Spleen (tissue), 11 donors: ENCODE measurements around the gene KIF26B. TPM values are rescaled to one million over a fixed set of nuclear protein-coding genes. Genes with fewer than 3 reads are reported as not detected.

Experiments
- DNase-seq: peaks from one replicate; pipeline ENCODE4 v3.0.0-alpha.2; 2020
- H3K27ac ChIP-seq, 8 donors: fragments of 200-600 bp; sonication (generic) in 7 of 8; 1 replicate in 4 of 8; 2 replicates in 4 of 8; pipeline versions ENCODE4 v1.5.0 to v1.8.0; 2016 to 2021; ENCODE audit warnings: inconsistent platforms in 4 of 8, mild to moderate bottlenecking in 4 of 8, moderate library complexity in 1 of 8
- H3K27me3 ChIP-seq, 7 donors: fragments of 200-600 bp; sonication (generic) in 6 of 7; replicated peaks in 1 of 7; 1 replicate in 4 of 7; 2 replicates in 3 of 7; pipeline versions ENCODE4 v1.5.0 to v1.8.0; 2016 to 2021; ENCODE audit warnings: inconsistent platforms in 3 of 7, mild to moderate bottlenecking in 1 of 7
- H3K36me3 ChIP-seq, 6 donors: fragments of 200-600 bp; sonication (generic) in 5 of 6; 1 replicate in 4 of 6; 2 replicates in 2 of 6; pipeline versions ENCODE4 v1.5.0 to v1.8.0; 2016 to 2021; ENCODE audit warnings: inconsistent platforms in 2 of 6
- H3K4me1 ChIP-seq, 6 donors: fragments of 200-600 bp; sonication (generic) in 5 of 6; 1 replicate in 3 of 6; 2 replicates in 3 of 6; pipeline versions ENCODE4 v1.5.0 to v1.8.0; 2016 to 2021; ENCODE audit warnings: inconsistent platforms in 3 of 6
- H3K4me3 ChIP-seq, 8 donors: fragments of 200-600 bp; sonication (generic) in 7 of 8; 1 replicate in 4 of 8; 2 replicates in 4 of 8; pipeline versions ENCODE4 v1.5.0 to v1.8.0; 2016 to 2021; ENCODE audit warnings: inconsistent platforms in 4 of 8, mild to moderate bottlenecking in 4 of 8, moderate library complexity in 2 of 8
- H3K9me3 ChIP-seq, 8 donors: fragments of 200-600 bp; sonication (generic) in 7 of 8; 1 replicate in 4 of 8; 2 replicates in 4 of 8; pipeline versions ENCODE4 v1.5.0 to v1.8.0; 2016 to 2021; ENCODE audit warnings: inconsistent platforms in 4 of 8
- POLR2A ChIP-seq, 3 donors: fragments of 450-650 bp; IDR thresholded peaks; one replicate each; pipeline ENCODE4 v1.5.1; 2017; ENCODE audit warnings: antibody characterized with exemption in 3 of 3, mild to moderate bottlenecking in 1 of 3
- POLR2AphosphoS5 ChIP-seq, 3 donors: sonication (generic); formaldehyde crosslinking; IDR thresholded peaks; one replicate each; pipeline ENCODE4 v1.5.1; 2017; ENCODE audit warnings: antibody characterized with exemption in 3 of 3
- WGBS, 5 donors: extraction: QIAGEN DNeasy Blood & Tissue Kit in 3 of 5; methylation state at CpG; one replicate each; pipeline versions ENCODE4 v1.1.5 to v1.1.7; 2013 to 2018; 5-methylcytosine and 5-hydroxymethylcytosine counted together
- intact Hi-C: fragments of 100-400 bp; cut with DNase I; formaldehyde crosslinking; loops from one replicate; pipeline ENCODE4 v1.15.0; 2023; ENCODE audit warnings: low total_unique reads
- polyA plus RNA-seq, 3 donors: library from polyadenylated mRNA; stranded (reverse); fragments of 200-250 nt; gene quantifications; one replicate each; pipeline ENCODE4 v1.2.1, GENCODE V29; 2013
- total RNA-seq, 7 donors: library from RNA; depleted of rRNA in 3 of 7; stranded (reverse); fragments of >200 nt in 3 of 7; fragmentation: NEBNext Ultra II Directional in 4 of 7; extraction: Animal tissue kit (Norgen Biotek cat#: 25700) in 4 of 7; gene quantifications; one replicate each; pipeline versions ENCODE4 v1.1.0 to v1.2.1, GENCODE V29; 2016 to 2021
- TF ChIP-seq, protein P1 (sequence below), 11 experiments: fragments of 200-600 bp in 7 of 11; fragments of 450-650 bp in 4 of 11; sonication (generic) in 4 of 11; IDR thresholded peaks in 8 of 11; conservative IDR thresholded peaks in 3 of 11; 1 replicate in 7 of 11; 2 replicates in 4 of 11; pipeline versions ENCODE4 v1.4.0 to v1.8.0; 2016 to 2021; ENCODE audit warnings: antibody characterized with exemption in 11 of 11, inconsistent platforms in 4 of 11, mild to moderate bottlenecking in 1 of 11
- donor health status: healthy with polysubstance abuse.
- donor health status: DM: no; HTN: no; CAD: no; lungs with moderate emphysema.
- donor health status: DM: no; HTN: no; CAD: no.
- donor health status: Bipolar disorder and iron deficiency.
- donor health status: healthy.
- donor health status: DM: no; HTN: no; CAD: no.
- donor health status: DM: yes; HTN: yes; CAD: no.

KIF26B gene
- total and polyA plus RNA-seq, 10 donors = 0.07 to 4.5 (median 0.60) TPM; not detected in 1

DNA sequence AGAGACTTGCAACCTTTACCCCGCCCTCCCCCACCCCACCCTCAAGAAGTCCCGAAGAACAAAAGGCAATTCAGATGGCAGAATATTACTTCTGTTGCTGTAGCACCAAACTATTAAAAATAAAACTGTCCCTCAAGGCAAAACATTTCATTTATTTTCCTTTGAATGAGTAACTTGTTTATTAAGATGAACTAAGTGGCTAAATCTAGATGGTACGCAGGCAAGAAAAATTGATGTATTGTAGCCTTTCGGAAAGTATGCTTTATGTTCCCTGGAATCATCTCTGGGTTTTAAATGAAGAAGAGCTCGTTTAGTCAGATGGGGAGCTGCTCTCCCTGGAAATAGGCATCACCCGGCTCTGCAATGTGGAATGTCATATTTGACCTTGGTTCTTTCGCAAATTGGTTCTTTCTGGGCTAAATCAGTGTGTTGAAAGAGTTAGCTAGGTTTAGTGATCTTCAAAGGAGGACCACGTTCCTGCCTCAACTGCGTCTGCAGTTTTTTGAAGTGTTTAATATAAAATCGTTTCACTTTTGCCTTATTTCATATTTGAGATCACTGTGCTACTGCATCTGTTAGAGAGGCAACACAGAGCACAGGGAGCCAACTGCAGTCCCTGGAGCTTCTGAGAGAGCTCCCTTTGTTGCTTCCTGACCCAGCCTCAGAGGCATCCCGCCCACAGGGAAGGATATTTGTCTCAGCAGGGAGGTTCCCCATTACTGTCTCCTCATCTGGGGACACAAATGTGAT, 61.8 kb downstream of the KIF26B start:
- H3K36me3 ChIP-seq = no peaks in the 10 kb centered on the region
- H3K27me3 ChIP-seq = no peaks in the 10 kb centered on the region
- no peak overlapping the region for H3K4me3 ChIP-seq
- TF ChIP-seq, protein P1, sequence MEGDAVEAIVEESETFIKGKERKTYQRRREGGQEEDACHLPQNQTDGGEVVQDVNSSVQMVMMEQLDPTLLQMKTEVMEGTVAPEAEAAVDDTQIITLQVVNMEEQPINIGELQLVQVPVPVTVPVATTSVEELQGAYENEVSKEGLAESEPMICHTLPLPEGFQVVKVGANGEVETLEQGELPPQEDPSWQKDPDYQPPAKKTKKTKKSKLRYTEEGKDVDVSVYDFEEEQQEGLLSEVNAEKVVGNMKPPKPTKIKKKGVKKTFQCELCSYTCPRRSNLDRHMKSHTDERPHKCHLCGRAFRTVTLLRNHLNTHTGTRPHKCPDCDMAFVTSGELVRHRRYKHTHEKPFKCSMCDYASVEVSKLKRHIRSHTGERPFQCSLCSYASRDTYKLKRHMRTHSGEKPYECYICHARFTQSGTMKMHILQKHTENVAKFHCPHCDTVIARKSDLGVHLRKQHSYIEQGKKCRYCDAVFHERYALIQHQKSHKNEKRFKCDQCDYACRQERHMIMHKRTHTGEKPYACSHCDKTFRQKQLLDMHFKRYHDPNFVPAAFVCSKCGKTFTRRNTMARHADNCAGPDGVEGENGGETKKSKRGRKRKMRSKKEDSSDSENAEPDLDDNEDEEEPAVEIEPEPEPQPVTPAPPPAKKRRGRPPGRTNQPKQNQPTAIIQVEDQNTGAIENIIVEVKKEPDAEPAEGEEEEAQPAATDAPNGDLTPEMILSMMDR (IDR thresholded peaks at IDR 0.05 in 8 of 11, conservative IDR thresholded peaks at IDR 0.05 in 3 of 11) = no peak
- TF ChIP-seq POLR2A (IDR thresholded peaks at IDR 0.05) (no peak), POLR2AphosphoS5 (IDR thresholded peaks at IDR 0.05) (no peak)
- WGBS, 5 donors = 60 to 73% (median 66%) methylated on average over 11 of the region's 11 CpGs
- no peak overlapping the region for H3K27ac ChIP-seq
- no peaks in the 10 kb centered on the region for H3K9me3 ChIP-seq
- no peaks in the 10 kb centered on the region for H3K4me1 ChIP-seq
- intact Hi-C loops = no loop called here
- DNase-seq = no peak

DNA sequence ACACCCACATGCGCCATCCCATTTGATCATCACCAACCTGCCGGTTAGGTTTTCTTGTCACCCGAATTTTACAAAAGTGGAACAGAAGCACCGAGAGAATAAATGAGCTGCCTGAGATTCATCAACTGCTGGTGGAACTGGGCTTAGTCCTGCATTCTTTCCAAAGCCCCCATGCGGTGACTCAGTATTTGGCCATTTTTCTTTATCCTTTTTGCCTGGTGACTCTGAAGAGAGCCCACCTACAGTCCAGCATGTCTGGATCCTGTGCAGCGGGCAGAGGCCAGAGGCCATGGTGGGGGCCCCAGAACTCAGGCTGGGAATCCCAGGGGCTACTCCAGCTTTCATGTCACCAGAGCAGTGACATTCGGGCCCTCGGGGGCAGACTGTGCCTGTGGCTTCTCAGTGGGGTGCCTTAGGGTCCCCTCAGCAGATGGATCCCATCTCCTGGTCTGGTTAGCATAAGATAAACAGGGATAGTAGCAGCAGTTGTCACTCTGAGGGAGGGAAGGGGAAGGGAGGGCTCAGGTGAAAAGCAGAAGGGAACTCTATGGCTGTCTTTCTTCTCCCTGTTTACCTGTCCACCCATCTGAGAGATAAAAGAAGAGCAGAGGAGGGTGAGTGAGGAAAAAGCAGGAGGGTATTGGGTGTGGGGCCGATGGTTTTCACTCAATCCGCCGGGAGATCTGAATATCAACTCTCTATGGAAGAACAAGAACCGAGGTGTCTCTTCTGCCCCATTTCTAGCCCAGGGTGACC, 63.2 kb downstream of the KIF26B start:
- TF ChIP-seq POLR2AphosphoS5 (IDR thresholded peaks at IDR 0.05) = no peak
- TF ChIP-seq, protein P1 (IDR thresholded peaks at IDR 0.05 in 8 of 11, conservative IDR thresholded peaks at IDR 0.05 in 3 of 11) = no peak
- no peak for TF ChIP-seq POLR2A (IDR thresholded peaks at IDR 0.05)
- no peaks in the 10 kb centered on the region for H3K4me1 ChIP-seq
- H3K27ac ChIP-seq = no peak overlapping the region
- 89 to 97% (median 93%) methylated on average over 11 to 12 of the region's 12 CpGs for WGBS, 5 donors
- intact Hi-C loops = no loop called here
- H3K9me3 ChIP-seq = no peaks in the 10 kb centered on the region
- no peaks in the 10 kb centered on the region for H3K36me3 ChIP-seq
- H3K4me3 ChIP-seq = no peak overlapping the region
- DNase-seq = no peak
- no peaks in the 10 kb centered on the region for H3K27me3 ChIP-seq

DNA sequence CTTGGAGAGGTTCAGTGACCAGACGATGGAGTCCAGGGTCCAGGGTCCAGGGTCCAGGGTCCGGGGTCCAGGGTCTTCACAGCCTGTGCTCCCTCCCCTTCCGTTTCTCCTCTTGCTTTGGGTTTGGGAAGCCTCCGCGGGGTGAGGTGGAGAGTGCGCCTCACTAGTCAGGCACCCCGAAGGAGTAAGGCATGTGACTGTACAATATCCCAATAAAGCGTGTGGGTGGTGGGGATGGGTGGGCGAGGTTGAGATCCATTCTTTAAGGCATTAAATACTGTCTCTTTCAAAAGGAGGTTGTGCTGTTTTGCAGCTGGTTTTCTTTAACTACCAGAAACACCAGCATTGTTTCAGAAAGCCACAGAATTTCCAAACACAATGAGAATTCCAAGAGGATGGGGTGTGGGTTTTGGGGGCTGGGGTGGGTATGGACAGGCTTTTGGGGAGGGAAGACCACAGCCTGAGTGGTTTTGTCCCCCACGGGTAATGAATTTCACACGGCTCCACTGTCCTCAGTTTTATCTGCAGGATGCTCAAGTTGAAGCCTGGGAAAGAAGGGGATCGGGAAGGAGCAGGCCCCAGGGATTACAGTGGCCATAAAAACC, 65.7 kb downstream of the KIF26B start:
- no peak for DNase-seq
- intact Hi-C loops = no loop called here
- Histone ChIP-seq H3K9me3 (no peaks in the 10 kb centered on the region), H3K36me3 (no peaks in the 10 kb centered on the region), H3K4me1 (no peaks in the 10 kb centered on the region), H3K4me3 (no peak overlapping the region), H3K27me3 (no peaks in the 10 kb centered on the region), H3K27ac (no peak overlapping the region)
- WGBS, 5 donors = 78 to 84% (median 80%) methylated on average over 12 of the region's 12 CpGs
- TF ChIP-seq, protein P1 (IDR thresholded peaks at IDR 0.05 in 8 of 11, conservative IDR thresholded peaks at IDR 0.05 in 3 of 11) = no peak
- TF ChIP-seq POLR2AphosphoS5 (IDR thresholded peaks at IDR 0.05) (no peak), POLR2A (IDR thresholded peaks at IDR 0.05) (no peak)

DNA sequence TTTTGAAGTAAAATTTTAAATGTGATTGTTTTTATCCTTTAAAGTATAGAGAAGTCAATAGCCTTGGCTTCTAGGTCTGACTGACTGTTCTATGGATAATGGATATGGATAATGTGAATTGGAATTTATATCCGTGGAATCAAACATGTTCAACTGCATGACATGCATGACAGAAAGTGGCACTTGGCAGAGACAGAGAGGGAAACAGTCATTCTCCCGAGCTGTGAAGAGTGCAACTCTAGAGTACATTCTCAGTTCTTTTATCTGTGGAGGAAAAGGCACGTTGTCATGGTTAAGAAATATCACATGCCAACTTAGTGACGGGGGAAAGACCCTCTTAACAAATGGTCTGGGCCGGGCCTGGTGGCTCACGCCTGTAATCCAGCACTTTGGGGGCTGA, 67.0 kb downstream of the KIF26B start:
- WGBS, 5 donors = 77 to 93% (median 86%) methylated on average over 6 of the region's 6 CpGs

More for the DNA sequence above, 67.0 kb downstream of the KIF26B start:
- Histone ChIP-seq H3K4me1 (no peaks in the 10 kb centered on the region), H3K9me3 (no peaks in the 10 kb centered on the region), H3K27me3 (no peaks in the 10 kb centered on the region), H3K27ac (no peak overlapping the region), H3K36me3 (no peaks in the 10 kb centered on the region), H3K4me3 (no peak overlapping the region)
- TF ChIP-seq POLR2AphosphoS5 (IDR thresholded peaks at IDR 0.05) = no peak
- TF ChIP-seq, protein P1 (IDR thresholded peaks at IDR 0.05 in 8 of 11, conservative IDR thresholded peaks at IDR 0.05 in 3 of 11) = no peak
- TF ChIP-seq POLR2A (IDR thresholded peaks at IDR 0.05) = no peak
- intact Hi-C loops = no loop called here
- no peak for DNase-seq
